Upper lobe of right lung (tissue), 1 donor: ENCODE measurements around the gene TM9SF3. TPM values are rescaled to one million over a fixed set of nuclear protein-coding genes. Genes with fewer than 3 reads are reported as not detected.

ENCODE experiments used
- ATAC-seq: fragments of 200-7000 bp; cut with Tn5 transposase; one replicate; pipeline ENCODE4 v1.9.1; 2020; ENCODE audit warnings: mild to moderate bottlenecking, moderate library complexity
- DNase-seq: peaks from one replicate; pipeline ENCODE4 v3.0.0-alpha.2; 2020
- H3K27ac ChIP-seq: fragments of 200-600 bp; one replicate; pipeline ENCODE4 v1.8.0; 2022
- H3K27me3 ChIP-seq: fragments of 200-600 bp; one replicate; pipeline ENCODE4 v1.8.0; 2022; ENCODE audit warnings: mild to moderate bottlenecking
- H3K36me3 ChIP-seq: fragments of 200-600 bp; one replicate; pipeline ENCODE4 v1.8.0; 2022
- H3K4me1 ChIP-seq: fragments of 200-600 bp; one replicate; pipeline ENCODE4 v1.8.0; 2022
- H3K4me3 ChIP-seq: fragments of 200-600 bp; one replicate; pipeline ENCODE4 v1.8.0; 2022; ENCODE audit warnings: mild to moderate bottlenecking
- H3K9me3 ChIP-seq: fragments of 200-600 bp; one replicate; pipeline ENCODE4 v1.8.0; 2022
- CTCF ChIP-seq: fragments of 200-600 bp; IDR thresholded peaks from one replicate; pipeline ENCODE4 v1.8.0; 2022; ENCODE audit warnings: antibody characterized with exemption
- intact Hi-C: fragments of 100-400 bp; cut with DNase I; formaldehyde crosslinking; loops from one replicate; pipeline ENCODE4 v1.11.0; 2022
- total RNA-seq: library from RNA; stranded (reverse); fragmentation: NEBNext Ultra II Directional; extraction: Animal tissue kit (Norgen Biotek cat#: 25700); gene quantifications from one replicate; pipeline ENCODE4 v1.2.1, GENCODE V29; 2021
- donor health status: DM: no; HTN: yes; CAD: no; lungs with severe emphysema.

TM9SF3 gene
- total RNA-seq, 1 donor from 2014 or later = 123 TPM

- ATAC-seq (no peak), DNase-seq (no peak)
- H3K4me3 ChIP-seq = no peak overlapping the region
- H3K9me3 ChIP-seq = no peaks in the 10 kb centered on the region
- H3K27me3 ChIP-seq = no peaks in the 10 kb centered on the region
- no peak for TF ChIP-seq CTCF
- H3K36me3 ChIP-seq = peaks cover 85% of the 10 kb centered on the region
- no peak overlapping the region for H3K27ac ChIP-seq
- no peaks in the 10 kb centered on the region for H3K4me1 ChIP-seq
- intact Hi-C loops = no loop called here
Measured at GRCh38 chr10:96524741-96525140, 62.1 kb downstream of the TM9SF3 start.

GRCh38 chr10:96517284-96517683 lies 69.5 kb downstream of the TM9SF3 start:
- DNase-seq = no peak
- H3K9me3 ChIP-seq = no peaks in the 10 kb centered on the region
- no peak overlapping the region for H3K27ac ChIP-seq
- intact Hi-C loops = loop anchor here (10.0 kb wide), 1 partner anchor 122 kb away; no protein-coding TSS in a partner anchor
- no peak for ATAC-seq
- no peak overlapping the region for H3K4me3 ChIP-seq
- peaks cover 13% of the 10 kb centered on the region for H3K27me3 ChIP-seq
- no peak for TF ChIP-seq CTCF
- peaks cover 23% of the 10 kb centered on the region for H3K36me3 ChIP-seq
- peaks cover 21% of the 10 kb centered on the region for H3K4me1 ChIP-seq

GRCh38 chr10:96516337-96516736 lies 70.5 kb downstream of the TM9SF3 start:
- ATAC-seq = no peak
- Histone ChIP-seq H3K27ac (no peak overlapping the region), H3K36me3 (peaks cover 14% of the 10 kb centered on the region), H3K4me3 (no peak overlapping the region), H3K4me1 (peaks cover 23% of the 10 kb centered on the region), H3K27me3 (peaks cover 23% of the 10 kb centered on the region), H3K9me3 (no peaks in the 10 kb centered on the region)
- DNase-seq = no peak
- intact Hi-C loops = loop anchor here (10.0 kb wide), 1 partner anchor 122 kb away; no protein-coding TSS in a partner anchor
- TF ChIP-seq CTCF = no peak

GRCh38 chr10:96513698-96514561 lies 72.9 kb downstream of the TM9SF3 start, which contains the start of gene TLL2:
Gene TLL2 (minus strand): TSS chr10:96513926. CDS start chr10:96513685, 241 bp downstream.
- Histone ChIP-seq H3K27ac (no peak within 1 kb of the TSS), H3K4me3 (peak within 1 kb of the TSS; percentile 48), H3K36me3 (no peaks in the 10 kb centered on the region), H3K4me1 (peaks cover 23% of the 10 kb centered on the region), H3K9me3 (no peaks in the 10 kb centered on the region), H3K27me3 (peaks cover 23% of the 10 kb centered on the region)
- peak; percentile 58 for TF ChIP-seq CTCF
- DNase-seq (peak; percentile 86), ATAC-seq (peak; percentile 91)
- intact Hi-C loops = loop anchor here (10.0 kb wide), 1 partner anchor 119 kb away; no protein-coding TSS in a partner anchor

GRCh38 chr10:96513305-96513697 lies 73.5 kb downstream of the TM9SF3 start:
- intact Hi-C loops = loop anchor here (10.0 kb wide), 1 partner anchor 118 kb away; no protein-coding TSS in a partner anchor
- no peak for ATAC-seq
- DNase-seq = no peak

More at GRCh38 chr10:96513305-96513697, 73.5 kb downstream of the TM9SF3 start:
- Histone ChIP-seq H3K27ac (no peak overlapping the region), H3K4me3 (peak overlapping the region; percentile 48), H3K4me1 (peaks cover 23% of the 10 kb centered on the region), H3K36me3 (no peaks in the 10 kb centered on the region), H3K9me3 (no peaks in the 10 kb centered on the region), H3K27me3 (peaks cover 23% of the 10 kb centered on the region)
- TF ChIP-seq CTCF = no peak
